GM18505 (cell line): Measurements from ENCODE around the gene EPHA2.

Experiments used
- ATAC-seq: cut with Tn5 transposase; IDR thresholded peaks from one replicate; pipeline ENCODE4 v1.9.1; 2021; ENCODE audit not compliant: unreplicated experiment
- POLR2A ChIP-seq: IDR thresholded peaks from 4 replicates; pipeline ENCODE4 v1.6.1; 2011; ENCODE audit warnings: borderline replicate concordance; ENCODE audit not compliant: insufficient read depth, insufficient read length; ENCODE audit errors: extremely low read depth

Gene EPHA2

GRCh38 chr1:16093611-16094010 is 62.3 kb downstream of the EPHA2 start:
- no peak for TF ChIP-seq POLR2A
- ATAC-seq, result no peak

- no peak for TF ChIP-seq POLR2A
- ATAC-seq, result no peak
These were observed 62.9 kb downstream of the EPHA2 start for GRCh38 chr1:16092923-16093511.

- no peak for TF ChIP-seq POLR2A
- no peak for ATAC-seq
These were observed 63.6 kb downstream of the EPHA2 start for GRCh38 chr1:16092097-16092922.

- no peak for TF ChIP-seq POLR2A
- no peak for ATAC-seq
These were observed 64.6 kb downstream of the EPHA2 start for GRCh38 chr1:16091296-16091695.

GRCh38 chr1:16090076-16090826 is 65.6 kb downstream of the EPHA2 start:
- TF ChIP-seq POLR2A, result no peak
- ATAC-seq, result no peak

GRCh38 chr1:16088996-16089395 is 66.9 kb downstream of the EPHA2 start:
- no peak for ATAC-seq

GRCh38 chr1:16088351-16088911 is 67.4 kb downstream of the EPHA2 start:
- no peak for TF ChIP-seq POLR2A
- ATAC-seq, result no peak

More at GRCh38 chr1:16088996-16089395, 66.9 kb downstream of the EPHA2 start:
- TF ChIP-seq POLR2A, result no peak

GRCh38 chr1:16087733-16088132 is 68.1 kb downstream of the EPHA2 start:
- TF ChIP-seq POLR2A, result no peak
- ATAC-seq, result no peak

GRCh38 chr1:16085522-16085921 is 70.3 kb downstream of the EPHA2 start:
- TF ChIP-seq POLR2A, result no peak
- no peak for ATAC-seq

- no peak for TF ChIP-seq POLR2A
- ATAC-seq, result no peak
These were observed 72.4 kb downstream of the EPHA2 start for GRCh38 chr1:16083486-16083885.

- no peak for TF ChIP-seq POLR2A
- no peak for ATAC-seq
These were observed 73.4 kb downstream of the EPHA2 start for GRCh38 chr1:16082283-16083038.

GRCh38 chr1:16081636-16082035 is 74.2 kb downstream of the EPHA2 start:
- ATAC-seq, result no peak
- TF ChIP-seq POLR2A, result no peak
